NCI-H774 (cell line): ENCODE measurements around the gene CSPG4.

Source experiments
- DNase-seq: peaks from one replicate; lab custom pipeline; 2025; lab: John Stamatoyannopoulos, UW

CSPG4 gene

DNA sequence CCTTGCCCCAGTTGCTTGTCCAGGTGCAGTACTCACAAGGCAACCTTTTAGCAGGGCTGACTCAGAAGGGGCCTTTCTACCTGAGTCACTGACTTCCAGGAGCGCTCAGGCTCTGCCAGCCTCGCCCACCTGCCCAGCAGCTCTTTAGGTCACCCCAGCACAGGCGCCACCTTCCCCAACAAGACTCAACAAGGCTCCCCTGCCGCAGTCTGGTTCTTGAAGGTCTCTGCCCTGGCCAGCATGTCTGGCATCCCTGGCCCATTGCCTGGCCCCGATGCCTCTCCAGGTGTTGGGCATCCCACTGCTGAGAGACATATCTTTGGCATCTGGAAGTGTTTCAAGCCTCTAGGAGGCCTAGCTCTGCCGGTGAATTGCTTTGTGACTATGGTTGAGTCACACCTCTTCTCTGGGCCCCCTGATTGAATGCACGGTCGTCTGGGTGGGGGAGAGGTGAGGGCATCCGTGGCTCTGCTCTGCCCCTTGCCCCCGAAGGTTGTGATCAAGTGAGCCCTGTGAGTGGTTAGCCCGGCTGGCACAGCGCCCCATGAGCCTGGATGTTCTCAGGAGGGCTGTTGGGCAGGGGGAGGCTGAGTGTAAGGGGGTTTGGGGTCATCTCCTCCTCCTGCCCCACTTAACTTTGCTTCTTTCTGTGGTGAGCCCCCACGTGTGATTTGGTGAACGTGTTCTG lies 43.3 kb downstream of the CSPG4 start:
- no peak for DNase-seq

DNA sequence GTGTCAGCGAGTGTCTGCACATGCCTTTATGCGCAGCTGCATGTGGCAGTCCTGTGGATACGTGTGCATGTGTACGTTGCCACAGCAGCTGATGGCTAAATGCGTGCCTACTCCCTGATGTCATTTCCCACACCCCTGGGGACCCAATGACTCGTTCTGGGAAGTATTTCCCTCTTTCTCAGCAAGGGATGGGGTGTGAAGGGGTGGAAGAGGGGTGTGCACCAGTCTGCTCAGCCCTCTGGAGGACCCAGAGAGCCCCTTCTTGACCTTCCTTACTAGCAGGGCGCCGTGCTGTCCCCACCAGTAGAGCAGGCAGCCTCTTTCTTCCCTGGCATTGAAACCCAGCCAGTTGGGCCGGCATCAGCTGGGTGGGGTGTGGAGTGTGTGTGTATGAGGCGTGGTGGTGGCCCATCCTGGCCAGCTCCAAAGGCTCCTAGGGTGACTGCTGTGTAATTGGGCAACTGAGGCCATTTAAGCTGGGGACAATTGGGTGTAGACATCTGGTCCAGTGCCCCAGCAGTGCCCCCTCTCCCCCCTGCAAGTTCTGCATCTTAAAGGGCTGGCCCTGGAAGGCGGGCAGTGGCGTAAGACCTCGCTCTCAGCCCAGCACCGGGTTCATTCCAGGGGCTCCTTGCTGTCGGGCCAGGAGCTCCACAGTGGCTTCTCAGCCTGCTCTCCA lies 45.7 kb downstream of the CSPG4 start:
- no peak for DNase-seq

DNA sequence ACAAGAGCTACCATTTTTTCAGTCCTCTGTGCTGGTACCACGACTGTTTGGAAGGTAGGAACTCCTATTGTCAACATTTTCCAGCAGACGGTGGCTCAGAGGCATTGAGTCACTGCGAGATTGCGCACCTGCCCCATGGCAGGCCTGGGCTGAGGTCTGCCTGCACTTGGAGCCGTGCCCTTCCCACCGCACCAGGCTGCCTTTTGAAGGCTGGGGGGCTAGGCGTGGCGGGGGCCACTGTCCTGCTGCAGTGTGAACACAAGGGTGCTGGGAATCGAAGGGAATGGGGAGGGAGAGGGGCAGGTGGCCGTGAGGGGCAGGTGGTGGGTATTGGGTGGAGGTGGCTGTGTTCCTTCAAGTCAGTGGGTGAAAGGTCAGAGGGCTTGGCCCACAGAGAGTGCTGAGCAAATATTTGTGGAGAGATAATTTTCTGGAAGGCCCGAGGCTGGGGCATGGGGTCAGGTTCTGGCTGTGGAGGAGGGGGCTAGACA lies 48.7 kb downstream of the CSPG4 start:
- DNase-seq = no peak

DNA sequence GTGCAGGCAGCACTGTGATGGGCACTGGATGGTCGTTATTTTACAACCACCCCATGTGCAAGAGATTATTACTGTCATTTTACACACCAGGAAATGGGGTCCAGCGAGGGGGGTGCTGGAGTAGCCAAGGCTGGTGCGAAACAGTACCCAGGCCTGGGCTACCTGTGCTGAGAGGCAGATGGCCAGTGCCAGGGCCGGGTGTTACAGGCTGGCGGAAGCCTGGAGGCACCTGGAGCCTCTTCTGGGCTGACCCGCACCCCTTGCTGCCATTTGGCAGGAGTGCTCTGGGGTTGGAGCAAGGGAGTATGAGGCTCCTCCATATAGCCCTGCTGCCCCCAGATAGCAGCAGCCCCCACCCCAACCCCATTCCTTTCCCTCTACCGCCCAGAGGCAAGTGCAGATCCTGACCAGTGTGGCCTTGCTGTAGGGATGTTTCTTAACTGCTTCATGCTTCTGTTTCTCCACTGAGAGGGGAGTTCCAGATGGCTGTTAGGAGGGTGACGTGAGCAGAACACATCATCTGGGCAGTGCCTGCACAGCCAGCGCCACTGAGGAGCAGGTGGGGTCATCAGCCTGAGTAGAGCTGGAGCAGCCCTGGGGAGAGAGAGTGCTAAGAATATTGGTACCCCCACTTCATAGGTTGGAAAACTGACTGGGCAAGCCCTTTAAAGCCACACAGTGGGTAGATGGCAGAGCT lies 49.7 kb downstream of the CSPG4 start:
- DNase-seq = no peak

DNA sequence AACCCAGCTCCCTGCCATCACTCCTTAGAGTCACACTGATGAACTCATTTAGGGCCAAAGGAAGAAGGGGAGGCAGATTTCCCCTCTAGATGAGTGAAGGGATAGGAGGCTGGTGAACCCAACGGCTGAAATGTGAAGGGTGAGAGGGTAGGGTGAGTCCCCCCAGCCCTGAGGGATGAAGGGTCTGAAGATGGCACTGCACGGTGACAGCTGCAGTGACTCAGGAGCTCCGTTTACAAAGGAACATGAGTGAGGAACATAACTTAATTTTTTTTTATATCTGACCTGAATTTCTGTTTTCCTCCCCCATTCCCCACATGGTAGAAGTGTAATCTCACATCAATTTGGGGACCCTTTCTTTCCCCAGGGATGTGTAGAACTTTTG lies 50.9 kb downstream of the CSPG4 start:
- DNase-seq = no peak

DNA sequence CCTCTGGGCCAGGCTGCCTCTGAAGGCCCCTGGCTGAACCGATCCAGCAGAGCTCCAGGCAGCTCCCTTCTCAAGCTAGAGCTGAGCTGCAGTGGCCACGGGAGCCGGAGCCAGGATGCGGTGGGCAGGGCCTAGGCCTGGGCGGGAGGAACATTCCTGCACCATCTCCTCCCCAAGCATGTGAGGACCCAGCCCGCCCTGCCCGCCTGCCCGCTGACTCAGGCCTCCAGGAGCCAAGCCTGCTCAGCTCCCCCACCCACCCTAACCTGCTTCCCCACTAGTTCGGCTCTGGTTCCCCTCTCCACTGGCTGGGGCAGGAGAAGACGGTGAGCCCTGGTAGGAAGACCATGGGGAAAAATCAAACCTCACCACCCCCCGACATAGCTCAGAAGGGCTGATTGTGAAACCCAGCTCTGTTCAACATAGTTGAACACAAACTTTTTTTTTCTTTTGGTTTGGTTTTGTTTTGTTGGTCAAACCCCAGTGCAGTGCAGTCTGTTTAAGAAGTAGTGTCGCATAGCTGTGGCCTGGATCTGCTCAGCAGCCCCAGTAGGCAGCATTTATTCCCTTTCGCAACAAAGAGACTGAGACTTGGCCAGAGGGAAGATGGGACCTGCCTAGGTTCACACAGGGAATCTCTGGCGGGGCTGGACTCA lies 51.4 kb downstream of the CSPG4 start:
- DNase-seq = no peak

DNA sequence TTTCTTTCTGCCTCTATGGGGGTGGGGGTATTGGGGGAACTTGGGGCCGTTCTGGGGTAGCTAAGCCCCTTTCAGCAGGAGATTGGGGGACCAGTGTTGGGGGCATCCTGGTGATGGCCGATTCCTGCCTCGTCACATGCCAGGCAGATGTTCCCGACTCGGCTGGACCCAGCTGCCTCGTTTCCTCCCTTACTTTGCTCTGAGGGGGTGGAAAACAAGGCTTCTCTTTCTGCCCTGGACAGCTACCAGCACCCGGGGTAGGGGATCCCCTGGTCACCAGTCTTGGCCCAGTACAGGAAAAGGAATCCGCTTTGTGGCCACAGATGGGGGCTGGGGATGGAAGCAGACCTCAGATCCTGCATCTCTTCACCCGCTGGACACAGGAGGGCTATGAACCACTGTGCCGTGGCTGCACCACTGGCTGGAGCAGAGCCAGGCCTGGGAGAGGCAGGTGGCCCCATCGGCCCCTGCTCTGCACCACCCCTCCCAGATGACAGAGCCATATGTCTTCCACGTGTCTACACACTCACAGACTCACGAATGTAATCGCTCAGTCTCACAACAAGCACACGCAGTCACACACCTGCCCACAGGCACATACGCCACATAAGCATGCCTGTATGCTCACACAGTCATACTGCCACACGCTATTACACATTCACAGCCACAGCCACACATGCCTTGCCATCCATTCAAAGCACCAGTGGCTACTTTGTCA lies 52.6 kb downstream of the CSPG4 start:
- no peak for DNase-seq

DNA sequence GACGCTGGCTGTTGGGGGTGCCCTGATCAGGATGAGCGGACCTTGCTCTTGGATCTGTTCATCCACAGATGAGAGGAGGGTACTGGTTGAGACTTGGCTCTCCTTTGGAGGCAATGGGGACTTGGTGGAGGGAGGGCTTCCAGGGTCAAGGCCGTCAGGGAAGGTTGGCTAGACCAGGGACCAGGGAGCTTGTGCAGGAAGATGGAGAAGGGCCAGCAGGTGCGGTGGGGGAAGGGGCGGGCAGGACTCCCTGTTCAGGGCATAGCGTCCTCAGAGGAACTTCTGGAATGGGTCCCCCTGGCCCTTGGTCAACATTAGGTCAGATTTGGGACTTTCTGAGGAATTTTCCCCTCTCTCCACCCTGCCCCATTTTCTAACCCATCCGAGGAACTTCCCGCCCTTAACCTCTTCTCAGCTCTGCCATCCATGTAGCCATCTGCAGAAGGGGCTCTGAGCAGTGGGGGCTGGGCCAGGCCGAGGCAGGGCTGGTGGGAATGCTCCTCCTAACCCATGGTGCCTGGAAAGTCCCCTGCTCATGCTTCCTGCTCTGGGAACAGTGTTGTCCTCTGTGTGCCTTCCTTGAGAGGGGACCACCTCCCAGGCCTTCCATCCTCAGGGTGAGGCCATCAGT lies 53.4 kb downstream of the CSPG4 start:
- no peak for DNase-seq

DNA sequence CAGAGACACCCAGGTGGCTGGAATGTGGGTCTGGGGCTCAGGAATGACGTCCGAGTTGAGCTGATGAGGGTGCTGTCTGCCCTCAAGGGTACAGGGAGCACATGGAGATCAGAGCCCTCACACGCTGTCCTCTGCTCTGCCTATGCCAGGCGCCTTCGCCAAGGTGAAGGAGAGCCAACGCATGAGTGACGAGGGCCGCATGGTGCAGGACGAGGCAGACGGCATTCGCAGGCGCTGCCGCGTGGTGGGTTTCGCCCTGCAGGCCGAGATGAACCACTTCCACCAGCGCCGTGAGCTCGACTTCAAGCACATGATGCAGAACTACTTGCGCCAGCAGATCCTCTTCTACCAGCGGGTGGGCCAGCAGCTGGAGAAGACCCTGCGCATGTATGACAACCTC lies 55.8 kb downstream of the CSPG4 start:
- DNase-seq = no peak

DNA sequence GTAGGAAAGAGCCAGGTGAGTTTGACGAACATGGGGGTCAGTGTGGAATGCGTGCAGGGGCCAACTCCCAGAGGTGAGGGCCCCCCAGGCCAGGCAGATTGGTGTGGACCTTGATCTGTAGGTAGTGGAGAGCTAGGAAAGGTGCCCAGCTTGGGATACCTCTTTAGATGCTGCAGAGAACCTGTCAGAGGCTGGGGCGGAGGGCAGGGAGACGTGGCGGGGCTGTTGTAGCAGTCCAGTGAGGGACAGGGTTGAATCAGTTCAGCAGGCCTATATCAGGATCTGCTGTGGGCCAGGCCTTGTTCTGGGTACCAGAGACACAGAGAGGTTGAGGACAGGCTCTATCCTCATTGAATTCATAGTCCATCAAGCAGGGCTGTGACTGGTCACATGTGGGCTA lies 56.3 kb downstream of the CSPG4 start:
- no peak for DNase-seq

DNA sequence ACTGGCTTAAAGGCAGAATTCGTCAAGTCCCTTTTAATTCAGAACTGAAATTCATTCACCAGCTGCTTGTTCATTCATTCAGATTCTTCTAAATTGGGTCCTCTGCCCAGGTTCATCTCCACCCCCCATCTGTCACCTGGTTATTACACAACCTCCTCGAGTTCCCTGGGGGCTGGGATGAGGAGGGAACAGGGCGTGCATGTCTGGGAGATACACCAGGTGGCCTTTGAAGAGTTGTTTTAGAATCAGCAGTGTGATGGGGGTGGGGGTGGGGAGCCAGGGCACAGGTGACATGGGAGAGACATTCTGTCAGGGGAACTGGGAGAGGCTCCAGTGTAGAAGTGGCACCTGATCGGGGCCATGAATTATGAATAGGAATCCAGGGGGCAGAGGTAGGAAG lies 56.7 kb downstream of the CSPG4 start:
- DNase-seq = no peak

DNA sequence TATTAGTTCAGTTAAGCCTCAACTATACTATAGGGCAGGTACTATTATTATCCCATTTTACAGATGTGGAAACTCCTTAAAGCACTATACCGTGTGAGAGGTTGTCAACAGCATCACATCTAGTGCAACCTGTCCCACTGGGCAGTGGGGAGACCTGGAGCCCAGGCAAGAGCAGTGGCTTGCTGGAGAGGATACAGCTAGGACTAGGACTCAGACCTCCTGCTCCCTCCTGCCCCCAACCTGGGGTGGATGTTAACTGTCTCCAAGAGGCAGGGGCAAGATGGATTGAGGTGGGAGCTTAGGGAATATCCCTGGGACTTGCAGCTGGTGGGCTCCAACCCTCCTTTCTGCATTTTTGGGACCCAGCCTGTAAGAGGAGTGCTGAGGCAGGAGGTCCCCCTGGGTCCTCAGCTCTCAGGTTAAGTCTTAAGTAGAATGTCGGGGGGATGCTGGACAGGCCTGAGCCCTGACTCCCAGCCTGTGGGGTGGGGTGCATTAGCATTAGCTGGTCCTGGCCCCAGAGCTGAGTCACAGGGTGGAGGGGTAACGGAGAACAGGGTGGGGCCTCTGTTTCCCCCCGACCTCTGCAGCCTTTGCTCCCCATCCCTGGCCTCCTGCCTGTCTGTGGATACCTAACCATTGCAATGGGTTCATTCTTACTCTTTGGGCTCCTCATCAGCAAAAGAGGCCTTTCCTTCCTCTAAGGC lies 58.3 kb downstream of the CSPG4 start:
- DNase-seq = no peak

DNA sequence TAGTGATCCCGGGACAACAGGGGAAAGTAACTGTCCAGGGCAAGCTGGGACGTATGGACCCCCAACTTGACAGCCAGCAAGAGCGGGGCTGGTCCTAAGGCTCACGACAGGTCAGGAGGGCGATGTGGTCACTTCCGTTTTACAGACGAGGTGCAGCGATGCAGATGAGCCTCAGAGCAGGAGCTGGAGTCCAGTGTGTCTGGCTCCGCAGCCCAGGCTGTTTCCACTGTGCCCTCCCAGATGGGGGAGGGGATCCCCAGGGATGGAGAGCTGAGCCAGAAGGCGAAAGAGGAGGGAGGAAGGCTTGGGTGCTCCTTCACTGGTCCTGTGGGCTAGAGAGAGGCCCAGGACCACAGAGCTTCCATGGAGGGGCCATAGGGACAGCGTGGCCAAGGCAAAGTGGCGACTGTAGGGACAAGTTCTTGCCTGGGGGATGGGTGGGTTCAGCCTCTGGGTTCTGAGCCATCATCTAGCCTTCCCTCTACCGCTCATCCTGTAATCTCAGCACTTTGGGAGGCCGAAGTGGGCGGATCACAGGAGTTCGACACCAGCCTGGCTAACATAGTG lies 59.2 kb downstream of the CSPG4 start:
- no peak for DNase-seq

DNA sequence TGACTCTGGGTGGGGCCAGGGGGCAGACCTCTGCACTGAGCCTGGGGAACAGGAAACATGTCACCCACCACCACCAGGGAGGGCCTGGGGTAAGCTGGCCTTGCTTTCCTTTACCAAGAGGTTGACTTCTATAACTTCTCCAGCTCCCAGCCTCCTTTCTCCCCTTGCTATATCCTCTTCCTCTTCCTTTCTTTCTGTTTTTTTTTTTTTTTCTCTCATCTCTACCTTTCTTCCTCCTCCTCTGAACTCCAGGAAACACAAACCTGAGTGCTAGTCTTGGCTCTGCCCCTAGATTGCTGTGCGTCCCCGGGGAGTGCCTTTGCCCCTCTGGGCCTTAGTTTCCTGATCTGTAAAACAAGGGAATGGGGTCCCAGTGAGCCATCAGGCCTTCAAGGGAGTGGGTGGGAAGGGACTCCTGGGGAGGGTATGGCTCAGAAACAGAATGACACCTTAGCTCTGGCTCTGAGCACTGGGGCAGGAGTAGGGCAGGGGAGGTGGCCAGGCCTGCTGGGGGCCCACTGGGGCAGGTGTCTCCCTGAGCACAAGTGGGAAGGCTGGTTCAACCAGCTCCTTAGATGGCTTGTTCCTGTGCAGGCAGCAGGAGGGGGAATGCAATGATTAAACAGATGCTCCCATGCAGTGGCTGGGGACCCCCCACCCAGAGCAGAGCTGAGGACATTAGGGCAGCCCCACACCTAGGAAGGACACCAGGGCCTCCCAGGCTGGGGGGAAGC lies 60.7 kb downstream of the CSPG4 start:
- no peak for DNase-seq

DNA sequence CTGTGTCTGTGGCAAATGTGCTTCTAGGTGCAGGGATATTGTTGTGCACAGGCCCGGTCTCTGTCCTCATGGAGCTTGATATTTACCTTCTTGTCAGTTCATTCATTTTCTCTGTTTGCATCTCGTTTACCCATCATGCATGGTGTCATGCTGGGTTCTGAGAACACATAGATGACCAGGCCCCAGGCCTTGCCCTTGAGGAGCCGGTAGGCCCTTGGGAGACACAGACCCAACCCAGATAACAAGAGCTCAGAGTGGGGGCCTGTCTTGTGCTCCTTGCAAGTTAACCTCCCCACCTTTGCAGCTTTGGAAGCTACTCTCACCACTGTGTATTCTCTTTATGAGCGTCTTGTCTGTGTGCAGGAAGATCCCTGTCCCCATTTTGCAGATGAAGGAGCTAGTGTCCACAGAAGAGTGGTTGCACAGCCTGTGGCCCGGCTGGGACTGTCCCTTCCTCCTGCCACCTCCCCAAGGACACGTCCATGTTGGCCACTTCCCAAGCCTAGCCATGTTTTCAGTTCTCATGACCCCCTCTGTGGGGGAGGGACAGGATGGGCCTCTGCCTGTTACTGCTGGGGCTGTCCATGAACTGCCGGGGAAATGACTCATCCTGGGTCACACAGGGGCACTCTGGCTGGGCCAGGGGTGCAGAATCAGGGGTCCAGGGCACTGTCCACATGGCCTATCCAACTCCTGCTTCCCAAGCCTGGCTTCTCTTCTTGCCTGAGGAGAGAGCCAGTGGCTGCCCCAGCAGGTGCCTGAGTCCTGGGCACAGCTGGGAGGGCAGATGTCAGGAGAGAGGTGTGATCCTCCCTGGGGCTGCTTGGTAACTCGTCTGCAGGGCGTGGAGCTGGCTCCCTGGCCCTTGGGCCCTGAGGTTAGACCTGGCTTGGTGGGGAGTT lies 61.5 kb downstream of the CSPG4 start:
- no peak for DNase-seq

DNA sequence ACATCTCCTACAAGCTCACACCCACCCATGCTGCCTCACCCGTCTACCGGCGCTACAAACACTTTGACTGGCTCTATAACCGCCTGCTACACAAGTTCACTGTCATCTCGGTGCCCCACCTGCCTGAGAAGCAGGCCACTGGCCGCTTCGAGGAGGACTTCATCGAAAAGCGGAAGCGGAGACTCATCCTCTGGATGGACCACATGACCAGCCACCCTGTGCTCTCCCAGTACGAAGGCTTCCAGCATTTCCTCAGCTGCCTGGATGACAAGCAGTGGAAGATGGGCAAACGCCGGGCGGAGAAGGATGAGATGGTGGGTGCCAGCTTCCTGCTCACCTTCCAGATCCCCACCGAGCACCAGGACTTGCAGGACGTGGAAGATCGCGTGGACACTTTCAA lies 62.8 kb downstream of the CSPG4 start:
- no peak for DNase-seq

DNA sequence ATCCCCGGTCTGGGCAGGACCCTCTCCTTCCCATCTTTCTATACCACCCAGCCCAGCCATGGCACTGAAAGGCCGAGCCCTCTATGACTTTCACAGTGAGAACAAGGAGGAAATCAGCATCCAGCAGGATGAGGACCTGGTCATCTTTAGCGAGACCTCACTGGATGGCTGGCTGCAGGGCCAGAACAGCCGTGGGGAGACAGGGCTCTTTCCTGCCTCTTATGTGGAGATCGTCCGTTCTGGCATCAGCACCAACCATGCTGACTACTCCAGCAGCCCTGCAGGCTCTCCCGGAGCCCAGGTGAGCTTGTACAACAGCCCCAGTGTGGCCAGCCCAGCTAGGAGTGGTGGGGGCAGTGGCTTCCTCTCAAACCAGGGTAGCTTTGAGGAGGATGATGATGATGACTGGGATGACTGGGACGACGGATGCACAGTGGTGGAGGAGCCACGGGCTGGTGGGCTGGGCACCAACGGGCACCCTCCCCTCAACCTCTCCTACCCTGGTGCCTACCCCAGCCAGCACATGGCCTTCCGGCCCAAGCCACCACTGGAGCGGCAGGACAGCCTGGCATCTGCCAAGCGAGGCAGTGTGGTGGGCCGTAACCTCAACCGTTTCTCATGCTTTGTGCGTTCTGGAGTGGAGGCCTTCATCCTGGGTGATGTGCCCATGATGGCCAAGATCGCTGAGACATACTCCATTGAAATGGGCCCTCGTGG lies 63.4 kb downstream of the CSPG4 start:
- DNase-seq = no peak
